PC-9 (cell line): Measurements from ENCODE around the gene PFKFB4.

Experiments used
- EZH2 ChIP-seq: fragments of 200-600 bp; sonication (generic); IDR thresholded peaks from 2 replicates; pipeline ENCODE4 v1.8.0; 2017; ENCODE audit warnings: antibody characterized with exemption, low read depth
- TF ChIP-seq, protein P1 (sequence below): fragments of 200-600 bp; sonication (generic); conservative IDR thresholded peaks from 2 replicates; pipeline ENCODE4 v1.6.1; 2017; ENCODE audit warnings: mixed run types, antibody characterized with exemption, mild to moderate bottlenecking, moderate library complexity

DNA sequence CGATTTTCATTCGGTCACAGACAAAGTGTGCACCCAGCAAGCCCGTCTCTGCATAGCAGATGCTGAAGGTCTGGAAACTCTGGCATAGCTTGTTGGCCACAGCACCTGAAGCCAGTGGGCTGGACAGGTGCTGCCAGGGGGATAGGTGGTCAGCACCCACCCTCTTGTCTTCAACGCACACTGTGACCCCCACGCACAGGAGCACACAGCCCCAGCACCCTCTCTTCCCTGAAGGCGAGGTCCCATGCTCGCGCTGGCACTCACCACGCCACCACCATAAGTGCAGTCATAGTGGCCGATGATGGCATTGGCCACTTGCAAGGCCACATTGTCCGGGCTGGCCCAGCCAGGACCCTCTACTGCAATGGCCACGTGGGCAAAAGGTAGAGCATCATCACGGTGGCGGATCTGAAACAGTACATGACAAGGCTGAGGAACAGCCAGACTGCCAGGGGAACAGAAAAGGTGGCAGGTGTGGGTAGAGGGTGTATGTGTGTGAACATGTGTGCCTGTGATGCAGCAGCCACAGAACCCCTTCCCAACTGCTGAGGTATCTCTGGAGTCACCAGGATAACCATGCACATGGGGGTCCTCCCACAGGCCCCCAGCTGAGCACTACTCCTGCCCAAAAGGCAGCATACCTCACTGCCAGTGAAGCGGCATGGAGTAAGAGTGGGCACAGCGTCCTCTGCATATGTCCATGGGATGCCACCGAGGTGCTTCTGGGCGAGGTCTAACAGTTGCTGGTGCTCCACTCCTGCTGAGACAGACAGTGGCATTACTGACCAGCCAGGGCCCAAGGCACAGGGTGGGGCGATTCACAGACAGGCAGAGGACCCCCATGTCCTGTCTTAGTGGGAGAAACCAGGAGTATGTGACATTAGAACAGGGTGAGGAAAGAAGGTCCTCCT is 44.4 kb upstream of the PFKFB4 start:
- TF ChIP-seq, protein P1, sequence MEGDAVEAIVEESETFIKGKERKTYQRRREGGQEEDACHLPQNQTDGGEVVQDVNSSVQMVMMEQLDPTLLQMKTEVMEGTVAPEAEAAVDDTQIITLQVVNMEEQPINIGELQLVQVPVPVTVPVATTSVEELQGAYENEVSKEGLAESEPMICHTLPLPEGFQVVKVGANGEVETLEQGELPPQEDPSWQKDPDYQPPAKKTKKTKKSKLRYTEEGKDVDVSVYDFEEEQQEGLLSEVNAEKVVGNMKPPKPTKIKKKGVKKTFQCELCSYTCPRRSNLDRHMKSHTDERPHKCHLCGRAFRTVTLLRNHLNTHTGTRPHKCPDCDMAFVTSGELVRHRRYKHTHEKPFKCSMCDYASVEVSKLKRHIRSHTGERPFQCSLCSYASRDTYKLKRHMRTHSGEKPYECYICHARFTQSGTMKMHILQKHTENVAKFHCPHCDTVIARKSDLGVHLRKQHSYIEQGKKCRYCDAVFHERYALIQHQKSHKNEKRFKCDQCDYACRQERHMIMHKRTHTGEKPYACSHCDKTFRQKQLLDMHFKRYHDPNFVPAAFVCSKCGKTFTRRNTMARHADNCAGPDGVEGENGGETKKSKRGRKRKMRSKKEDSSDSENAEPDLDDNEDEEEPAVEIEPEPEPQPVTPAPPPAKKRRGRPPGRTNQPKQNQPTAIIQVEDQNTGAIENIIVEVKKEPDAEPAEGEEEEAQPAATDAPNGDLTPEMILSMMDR: no peak
- TF ChIP-seq EZH2: no peak
